ENCODE results near the gene ZSCAN30. TPM values are rescaled to one million over a fixed set of nuclear protein-coding genes. Genes with fewer than 3 reads are reported as not detected.

ZSCAN30 gene
- total and polyA plus RNA-seq, 9 of the 15 experiments (the other 6 are each of a cell fraction or from before 2014, with no cell fraction given), result 4.6 to 13.6 (median 10.8) TPM

- Histone ChIP-seq H3K9ac (ENCODE audit: insufficient read depth in 1 of 2, low read depth in 2 of 2, low read length in 2 of 2) (no peak overlapping the region), H3K4me1 (replicated peaks in 1 of 2; ENCODE audit: control insufficient read depth in 2 of 2, insufficient read depth in 2 of 2, low read length in 2 of 2) (no peaks in the 10 kb centered on the region), H4K20me1 (replicated peaks; ENCODE audit: control insufficient read depth, insufficient read depth, low read length) (no peaks in the 10 kb centered on the region), H3K79me2 (ENCODE audit: control insufficient read depth, insufficient read depth, low read length) (no peaks in the 10 kb centered on the region), H3K4me3 (no peak overlapping the region), H3K27me3 (ENCODE audit: control insufficient read depth in 2 of 2, insufficient read depth in 2 of 2, low read length in 2 of 2) (no peaks in the 10 kb centered on the region; a peak in 1 of 5 replicates), H3K36me3 (ENCODE audit: control insufficient read depth, insufficient read depth, low read length) (no peaks in the 10 kb centered on the region), H3K4me2 (ENCODE audit: insufficient read depth, low read length) (no peak overlapping the region), H3K27ac (ENCODE audit: extremely low read depth, low read depth, low read length) (no peak overlapping the region), H3K9me1 (ENCODE audit: control insufficient read depth, insufficient read depth, low read length) (no peaks in the 10 kb centered on the region), H2AFZ (ENCODE audit: low read depth, low read length) (no peak overlapping the region), H3K9me3 (replicated peaks; ENCODE audit: control insufficient read depth, insufficient read depth, low read depth, low read length) (no peaks in the 10 kb centered on the region)
- no peak for ATAC-seq
- POLR2A ChIA-PET, result no interaction called here
- no peak for FAIRE-seq
- intact Hi-C loops (cut with micrococcal nuclease) (no loop called here), in situ Hi-C loops (cut with MboI) (no loop called here)
- no TSS peak for BruUV-seq (replicated peaks)
- CTCF ChIA-PET (ENCODE audit: low intra/inter-chr PET ratio), result no interaction called here
- TF ChIP-seq PRMT5 (CRISPR knock-in tag; IDR thresholded peaks at IDR 0.05) (no peak), TSC22D4 (tag; IDR thresholded peaks at IDR 0.05) (no peak), MAFG (tag; conservative IDR thresholded peaks at IDR 0.05) (peak; percentile 56), ZNF316 (IDR thresholded peaks at IDR 0.05) (peak; percentile 81), MAFK (IDR thresholded peaks at IDR 0.05; ENCODE audit: low read length) (peak; percentile 30; the same call in 1 of the 2 replicates), MAFF (IDR thresholded peaks at IDR 0.05; ENCODE audit: low read length) (peak; percentile 47), C11orf30 (IDR thresholded peaks at IDR 0.05; ENCODE audit: low read depth) (peak; percentile 62)
- DNase-seq (ENCODE audit: extremely low read depth in 1 of 4, low spot score in 3 of 4), result no peak
- 16% methylated on average over 3 of the region's 3 CpGs for WGBS (ENCODE audit: insufficient coverage, low coverage, missing lambda C conversion rate)
These were observed 66.2 kb downstream of the ZSCAN30 start for GRCh38 chr18:35223797-35224196.

- no peak overlapping the region for H3K4me3 ChIP-seq
- ATAC-seq, result no peak
- no peak for FAIRE-seq
- no peak for DNase-seq (ENCODE audit: extremely low read depth in 1 of 4, low spot score in 3 of 4)
- BruUV-seq (replicated peaks), result no TSS peak
- no peak overlapping the region for H2AFZ ChIP-seq (ENCODE audit: low read depth, low read length)
- no peak overlapping the region for H3K27ac ChIP-seq (ENCODE audit: extremely low read depth, low read depth, low read length)
- POLR2A ChIA-PET, result no interaction called here
- no peaks in the 10 kb centered on the region for H4K20me1 ChIP-seq (replicated peaks; ENCODE audit: control insufficient read depth, insufficient read depth, low read length)
- 54% methylated on average over 6 of the region's 6 CpGs for WGBS (ENCODE audit: insufficient coverage, low coverage, missing lambda C conversion rate)
- no peak overlapping the region for H3K4me2 ChIP-seq (ENCODE audit: insufficient read depth, low read length)
- H3K9me1 ChIP-seq (ENCODE audit: control insufficient read depth, insufficient read depth, low read length), result no peaks in the 10 kb centered on the region
- no peaks in the 10 kb centered on the region for H3K36me3 ChIP-seq (ENCODE audit: control insufficient read depth, insufficient read depth, low read length)
- CTCF ChIA-PET (ENCODE audit: low intra/inter-chr PET ratio), result no interaction called here
- H3K9ac ChIP-seq (ENCODE audit: insufficient read depth in 1 of 2, low read depth in 2 of 2, low read length in 2 of 2), result no peak overlapping the region
- H3K27me3 ChIP-seq (ENCODE audit: control insufficient read depth in 2 of 2, insufficient read depth in 2 of 2, low read length in 2 of 2), result no peaks in the 10 kb centered on the region; a peak in 1 of 5 replicates
- in situ Hi-C loops (cut with MboI), result no loop called here
- H3K9me3 ChIP-seq (replicated peaks; ENCODE audit: control insufficient read depth, insufficient read depth, low read depth, low read length), result no peaks in the 10 kb centered on the region
- H3K79me2 ChIP-seq (ENCODE audit: control insufficient read depth, insufficient read depth, low read length), result no peaks in the 10 kb centered on the region
- intact Hi-C loops (cut with micrococcal nuclease), result no loop called here
- no peaks in the 10 kb centered on the region; a peak in 1 of 5 replicates for H3K4me1 ChIP-seq (replicated peaks in 1 of 2; ENCODE audit: control insufficient read depth in 2 of 2, insufficient read depth in 2 of 2, low read length in 2 of 2)
- TF ChIP-seq RFX5 (IDR thresholded peaks at IDR 0.05; ENCODE audit: low read depth, low read length) (no peak), FOXA3 (CRISPR knock-in tag; conservative IDR thresholded peaks at IDR 0.05 in 1 of 2, IDR thresholded peaks at IDR 0.05 in 1 of 2) (no peak), MBD2 (IDR thresholded peaks at IDR 0.05; ENCODE audit: borderline replicate concordance, low read depth) (no peak), MLX (CRISPR knock-in tag; conservative IDR thresholded peaks at IDR 0.05) (no peak), ZFX (CRISPR knock-in tag; IDR thresholded peaks at IDR 0.05) (no peak), NR4A1 (CRISPR knock-in tag; IDR thresholded peaks at IDR 0.05) (no peak), NR4A1 (tag; IDR thresholded peaks at IDR 0.05) (no peak), CHAMP1 (IDR thresholded peaks at IDR 0.05) (no peak), ZSCAN32 (CRISPR knock-in tag; IDR thresholded peaks at IDR 0.05) (no peak)
These were observed 69.6 kb downstream of the ZSCAN30 start for GRCh38 chr18:35220424-35220823.

Data from K562 (cell line).